ENCODE results near the gene C4orf51. TPM values are rescaled to one million over a fixed set of nuclear protein-coding genes. Genes with fewer than 3 reads are reported as not detected.

C4orf51 gene
- total RNA-seq, 1 donor: not detected

DNA sequence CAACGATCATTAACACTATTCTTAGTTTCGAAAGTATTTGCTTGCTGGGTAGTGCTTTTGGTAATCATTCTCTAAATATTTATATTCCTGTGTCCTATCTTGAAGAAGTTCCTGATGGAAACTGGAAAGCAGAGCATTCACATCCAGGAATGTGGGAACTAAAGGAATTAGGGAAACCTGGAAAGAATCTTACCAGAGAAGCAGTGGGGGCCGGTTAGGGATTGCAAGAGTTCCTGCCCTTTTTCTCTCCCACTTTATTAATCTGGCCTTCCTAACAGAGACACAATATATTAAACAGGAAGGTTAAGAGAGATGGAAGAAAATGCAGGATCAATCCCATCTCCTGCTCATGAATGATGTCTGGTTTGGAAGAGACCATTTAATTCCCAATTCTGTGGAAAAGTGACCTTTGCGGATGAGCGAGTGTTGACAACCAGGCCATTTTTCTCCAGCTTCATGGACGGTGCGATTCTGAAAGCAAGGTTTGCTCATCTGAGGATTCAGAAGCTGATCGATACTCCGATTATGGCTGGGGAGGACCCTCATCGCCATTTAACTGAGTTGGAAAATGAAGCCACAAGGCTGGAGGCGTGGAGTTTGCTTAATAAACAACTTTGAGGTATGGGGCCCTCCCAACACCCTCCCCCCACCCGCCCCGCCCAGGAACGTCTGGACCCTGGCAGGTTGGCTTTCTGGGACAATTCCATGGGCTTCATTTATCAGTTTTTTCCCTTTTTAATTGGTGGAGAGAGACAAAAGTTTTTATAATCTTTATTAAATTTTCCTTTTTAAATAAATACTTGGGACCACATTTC is 52.3 kb downstream of the C4orf51 start:
- no peaks in the 10 kb centered on the region for H3K79me2 ChIP-seq (ENCODE audit: insufficient read depth, low read length)
- peaks cover 42% of the 10 kb centered on the region for H3K4me1 ChIP-seq (ENCODE audit: insufficient read depth, low read length)
- peak overlapping the region; percentile 71 for H3K4me3 ChIP-seq (ENCODE audit: insufficient read depth, low read length)
- TF ChIP-seq, protein P1, sequence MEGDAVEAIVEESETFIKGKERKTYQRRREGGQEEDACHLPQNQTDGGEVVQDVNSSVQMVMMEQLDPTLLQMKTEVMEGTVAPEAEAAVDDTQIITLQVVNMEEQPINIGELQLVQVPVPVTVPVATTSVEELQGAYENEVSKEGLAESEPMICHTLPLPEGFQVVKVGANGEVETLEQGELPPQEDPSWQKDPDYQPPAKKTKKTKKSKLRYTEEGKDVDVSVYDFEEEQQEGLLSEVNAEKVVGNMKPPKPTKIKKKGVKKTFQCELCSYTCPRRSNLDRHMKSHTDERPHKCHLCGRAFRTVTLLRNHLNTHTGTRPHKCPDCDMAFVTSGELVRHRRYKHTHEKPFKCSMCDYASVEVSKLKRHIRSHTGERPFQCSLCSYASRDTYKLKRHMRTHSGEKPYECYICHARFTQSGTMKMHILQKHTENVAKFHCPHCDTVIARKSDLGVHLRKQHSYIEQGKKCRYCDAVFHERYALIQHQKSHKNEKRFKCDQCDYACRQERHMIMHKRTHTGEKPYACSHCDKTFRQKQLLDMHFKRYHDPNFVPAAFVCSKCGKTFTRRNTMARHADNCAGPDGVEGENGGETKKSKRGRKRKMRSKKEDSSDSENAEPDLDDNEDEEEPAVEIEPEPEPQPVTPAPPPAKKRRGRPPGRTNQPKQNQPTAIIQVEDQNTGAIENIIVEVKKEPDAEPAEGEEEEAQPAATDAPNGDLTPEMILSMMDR (IDR thresholded peaks at IDR 0.05; ENCODE audit: extremely low read depth, low read depth, low read length): no peak
- H2AFZ ChIP-seq (ENCODE audit: low read length): peak overlapping the region; percentile 76
- no peaks in the 10 kb centered on the region for H3K27me3 ChIP-seq (ENCODE audit: insufficient read depth, low read length)
- DNase-seq (ENCODE audit: insufficient read length, low spot score, missing footprints): peak; percentile 63
- H4K20me1 ChIP-seq (ENCODE audit: insufficient read depth, low read length): no peaks in the 10 kb centered on the region
- H3K36me3 ChIP-seq (ENCODE audit: insufficient read depth, low read length): no peaks in the 10 kb centered on the region
- H3K4me2 ChIP-seq (ENCODE audit: insufficient read depth, low read length): peak overlapping the region; percentile 75
- no peaks in the 10 kb centered on the region for H3K9me3 ChIP-seq (ENCODE audit: low read depth, low read length)
- peak overlapping the region; percentile 90 for H3K27ac ChIP-seq (ENCODE audit: low read depth, low read length)

DNA sequence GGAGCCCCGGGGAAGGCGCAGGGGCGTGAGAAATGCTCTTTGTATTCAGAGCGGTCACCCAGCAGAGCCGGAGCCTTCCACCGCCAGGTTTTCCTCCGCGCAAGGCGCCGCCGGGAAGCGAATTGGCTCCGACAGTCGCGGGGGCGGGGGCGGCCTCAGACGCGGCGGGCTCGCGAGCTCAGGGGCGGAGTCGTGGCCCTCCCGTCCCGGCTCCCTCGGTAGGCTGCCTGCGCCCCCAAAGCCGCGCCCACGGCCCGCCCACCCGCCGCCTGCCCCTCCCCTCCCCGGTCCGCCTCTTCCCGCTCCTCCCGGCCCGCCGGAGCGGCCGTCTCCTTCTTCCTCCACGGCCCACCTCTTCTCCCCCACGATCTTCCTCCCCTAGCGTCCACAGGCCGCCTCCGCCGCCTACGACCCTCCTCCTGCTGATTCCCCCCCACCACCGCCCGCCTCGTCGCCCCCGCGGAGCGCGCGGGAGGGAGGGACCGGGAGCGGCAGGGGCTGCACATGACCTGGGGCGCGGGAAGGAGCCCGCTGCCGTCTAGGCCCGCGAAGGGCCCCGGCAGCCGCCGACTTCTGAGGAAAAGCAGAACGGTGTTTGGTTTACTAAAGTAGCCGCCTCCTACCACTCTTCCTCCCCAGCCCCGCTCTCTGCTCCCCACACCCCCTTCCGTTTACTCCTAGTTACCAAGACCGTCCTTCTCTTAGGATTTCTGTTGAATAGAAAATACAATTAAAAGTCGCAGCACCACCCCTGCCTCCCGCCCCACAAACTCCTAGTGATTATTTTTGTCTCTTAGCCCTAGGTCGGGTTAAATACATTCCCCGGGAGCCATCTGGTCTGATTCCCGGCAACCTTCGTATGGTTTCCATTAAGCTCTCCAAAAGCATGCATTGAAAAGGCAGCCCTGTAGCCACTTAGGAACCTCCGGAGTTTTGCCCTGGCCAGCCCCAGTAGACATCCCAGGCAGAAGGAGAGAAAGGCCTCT is 53.2 kb downstream of the C4orf51 start:
- Histone ChIP-seq H3K4me3 (ENCODE audit: insufficient read depth, low read length) (peak overlapping the region; percentile 71), H3K79me2 (ENCODE audit: insufficient read depth, low read length) (no peaks in the 10 kb centered on the region), H3K9me3 (ENCODE audit: low read depth, low read length) (no peaks in the 10 kb centered on the region), H3K4me1 (ENCODE audit: insufficient read depth, low read length) (peaks cover 42% of the 10 kb centered on the region), H3K36me3 (ENCODE audit: insufficient read depth, low read length) (no peaks in the 10 kb centered on the region), H4K20me1 (ENCODE audit: insufficient read depth, low read length) (no peaks in the 10 kb centered on the region), H3K27me3 (ENCODE audit: insufficient read depth, low read length) (no peaks in the 10 kb centered on the region), H3K4me2 (ENCODE audit: insufficient read depth, low read length) (peak overlapping the region; percentile 82), H3K27ac (ENCODE audit: low read depth, low read length) (peak overlapping the region; percentile 99), H2AFZ (ENCODE audit: low read length) (peak overlapping the region; percentile 66)
- TF ChIP-seq, protein P1 (IDR thresholded peaks at IDR 0.05; ENCODE audit: extremely low read depth, low read depth, low read length): no peak
- DNase-seq (ENCODE audit: insufficient read length, low spot score, missing footprints): peak; percentile 97

DNA sequence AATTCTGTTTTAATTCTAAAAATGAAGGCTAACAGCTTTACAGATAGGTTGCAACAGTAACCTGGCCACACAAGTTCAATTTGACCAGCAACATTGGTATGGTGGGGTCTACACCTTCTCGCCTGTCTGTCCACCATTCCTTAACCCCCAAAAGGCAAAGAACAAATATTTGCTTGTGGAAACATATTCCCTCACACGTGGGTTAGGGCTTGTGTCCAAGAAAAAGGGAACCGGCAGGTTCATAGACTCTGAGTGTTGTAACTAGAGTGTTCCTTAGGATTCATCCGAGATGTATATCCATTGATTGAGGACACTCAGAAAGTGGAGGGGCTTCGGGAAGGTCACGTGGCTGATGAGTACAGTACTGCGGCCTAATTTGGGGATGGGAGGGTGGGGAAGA is 54.1 kb downstream of the C4orf51 start:
- H3K27me3 ChIP-seq (ENCODE audit: insufficient read depth, low read length): no peaks in the 10 kb centered on the region
- H3K27ac ChIP-seq (ENCODE audit: low read depth, low read length): peak overlapping the region; percentile 99
- no peaks in the 10 kb centered on the region for H3K36me3 ChIP-seq (ENCODE audit: insufficient read depth, low read length)
- no peaks in the 10 kb centered on the region for H4K20me1 ChIP-seq (ENCODE audit: insufficient read depth, low read length)
- H3K4me3 ChIP-seq (ENCODE audit: insufficient read depth, low read length): no peak overlapping the region
- no peak for DNase-seq (ENCODE audit: insufficient read length, low spot score, missing footprints)
- H3K4me1 ChIP-seq (ENCODE audit: insufficient read depth, low read length): peaks cover 42% of the 10 kb centered on the region
- H3K9me3 ChIP-seq (ENCODE audit: low read depth, low read length): no peaks in the 10 kb centered on the region
- H3K79me2 ChIP-seq (ENCODE audit: insufficient read depth, low read length): no peaks in the 10 kb centered on the region
- H3K4me2 ChIP-seq (ENCODE audit: insufficient read depth, low read length): peak overlapping the region; percentile 82
- TF ChIP-seq, protein P1 (IDR thresholded peaks at IDR 0.05; ENCODE audit: extremely low read depth, low read depth, low read length): no peak
- no peak overlapping the region for H2AFZ ChIP-seq (ENCODE audit: low read length)
